ENCODE measurements around the gene SKAP1.
"Not testable (repeated sequence)": the region's sequence is repeated elsewhere in the genome, so short reads cannot be mapped to it uniquely, and the experiment has no call there.

SKAP1 gene

GRCh38 chr17:48198950-48199541 is 231.0 kb downstream of the SKAP1 start:
- DNase-seq: no peak

- no peak for DNase-seq
These were observed 234.1 kb downstream of the SKAP1 start for GRCh38 chr17:48195910-48196309.

GRCh38 chr17:48194097-48194550 is 235.9 kb downstream of the SKAP1 start:
- DNase-seq: no peak

- DNase-seq: no peak
These were observed 237.7 kb downstream of the SKAP1 start for GRCh38 chr17:48192321-48192731.

- no peak for DNase-seq
These were observed 238.7 kb downstream of the SKAP1 start for GRCh38 chr17:48191362-48191761.

- DNase-seq: no peak
These were observed 239.1 kb downstream of the SKAP1 start for GRCh38 chr17:48190871-48191270.

GRCh38 chr17:48187872-48188608 is 242.0 kb downstream of the SKAP1 start:
- DNase-seq: peak; percentile 10

GRCh38 chr17:48186317-48186716 is 243.7 kb downstream of the SKAP1 start:
- not testable (repeated sequence) for DNase-seq

- DNase-seq: no peak
These were observed 245.3 kb downstream of the SKAP1 start for GRCh38 chr17:48184721-48185120.

GRCh38 chr17:48181653-48182052 is 248.4 kb downstream of the SKAP1 start:
- peak; percentile 18 for DNase-seq

GRCh38 chr17:48180842-48181629 is 249.0 kb downstream of the SKAP1 start:
- DNase-seq: no peak

- DNase-seq: no peak
These were observed 250.7 kb downstream of the SKAP1 start for GRCh38 chr17:48179071-48179945.

- DNase-seq: no peak
These were observed 251.7 kb downstream of the SKAP1 start for GRCh38 chr17:48178317-48178716.

- DNase-seq: peak; percentile 8
These were observed 252.2 kb downstream of the SKAP1 start for GRCh38 chr17:48177816-48178215.

GRCh38 chr17:48176471-48176855 is 253.6 kb downstream of the SKAP1 start:
- no peak for DNase-seq

GRCh38 chr17:48175692-48176470 is 254.1 kb downstream of the SKAP1 start:
- DNase-seq: no peak

GRCh38 chr17:48174833-48175523 is 255.0 kb downstream of the SKAP1 start:
- DNase-seq: peak; percentile 80

GRCh38 chr17:48173191-48173984 is 256.6 kb downstream of the SKAP1 start:
- no peak for DNase-seq

GRCh38 chr17:48169926-48170325 is 260.1 kb downstream of the SKAP1 start:
- DNase-seq: no peak

- no peak for DNase-seq
These were observed 266.2 kb downstream of the SKAP1 start for GRCh38 chr17:48163809-48164208.

Data from NCI-H1105 treated with DMSO at 0.1 percent for 48 hours (cell line).